Cardiac fibroblast (primary cell): Measurements from ENCODE around the gene POLR3G.

Source experiments
- DNase-seq, 2 donors: peaks; one replicate each; pipeline versions ENCODE4 v3.0.0 to v3.0.0-alpha.2; 2010; ENCODE audit warnings: low read depth in 2 of 2
- H3K4me3 ChIP-seq, 2 donors: replicated peaks in 1 of 2; 1 replicate in 1 of 2; 2 replicates in 1 of 2; pipeline ENCODE4 v1.5.1; 2011; ENCODE audit warnings: low read depth in 2 of 2, low read length in 2 of 2, mild to moderate bottlenecking in 2 of 2, moderate library complexity in 1 of 2
- CTCF ChIP-seq: IDR thresholded peaks from one replicate; pipeline ENCODE4 v1.5.1; 2011; ENCODE audit warnings: low read depth, mild to moderate bottlenecking, low read length, inconsistent platforms

POLR3G gene

GRCh38 chr5:90533794-90534193, 59.1 kb downstream of the POLR3G start:
- no peak for TF ChIP-seq CTCF
- no peak for DNase-seq
- no peak overlapping the region for H3K4me3 ChIP-seq

- no peak overlapping the region for H3K4me3 ChIP-seq
- no peak for DNase-seq
- no peak for TF ChIP-seq CTCF
These were observed 60.3 kb downstream of the POLR3G start for GRCh38 chr5:90534922-90535321.

GRCh38 chr5:90542827-90543519, 68.3 kb downstream of the POLR3G start:
- no peak overlapping the region for H3K4me3 ChIP-seq
- DNase-seq: no peak
- no peak for TF ChIP-seq CTCF

GRCh38 chr5:90545511-90545910, 70.8 kb downstream of the POLR3G start:
- no peak overlapping the region for H3K4me3 ChIP-seq
- DNase-seq: no peak
- no peak for TF ChIP-seq CTCF

GRCh38 chr5:90546216-90546837, 71.7 kb downstream of the POLR3G start:
- DNase-seq: no peak
- no peak for TF ChIP-seq CTCF
- H3K4me3 ChIP-seq: no peak overlapping the region

GRCh38 chr5:90547072-90547536, 72.4 kb downstream of the POLR3G start:
- H3K4me3 ChIP-seq: no peak overlapping the region
- TF ChIP-seq CTCF: no peak

More at GRCh38 chr5:90547072-90547536, 72.4 kb downstream of the POLR3G start:
- no peak for DNase-seq
